ENCODE data around the gene SPPL3. TPM values are rescaled to one million over a fixed set of nuclear protein-coding genes. Genes with fewer than 3 reads are reported as not detected.
A peak's percentile ranks its signal among the peaks of the same experiment; 100 is the strongest.
"Not testable (repeated sequence)": the region's sequence is repeated elsewhere in the genome, so short reads cannot be mapped to it uniquely, and the experiment has no call there.

SPPL3 gene
- total RNA-seq, 1 donor: 10.9 TPM

- Histone ChIP-seq H3K79me2 (ENCODE audit: insufficient read depth, low read length) (peaks cover 49% of the 10 kb centered on the region), H3K36me3 (ENCODE audit: insufficient read depth, low read length) (no peaks in the 10 kb centered on the region), H3K4me2 (ENCODE audit: insufficient read depth, low read length) (no peak overlapping the region), H3K9me3 (ENCODE audit: low read depth, low read length) (no peaks in the 10 kb centered on the region), H4K20me1 (ENCODE audit: insufficient read depth, low read length) (peaks cover 56% of the 10 kb centered on the region), H2AFZ (ENCODE audit: low read length) (no peak overlapping the region), H3K4me3 (ENCODE audit: insufficient read depth, low read length) (no peak overlapping the region), H3K27ac (ENCODE audit: low read depth, low read length) (no peak overlapping the region), H3K27me3 (ENCODE audit: insufficient read depth, low read length) (no peaks in the 10 kb centered on the region), H3K4me1 (ENCODE audit: insufficient read depth, low read length) (peaks cover 4% of the 10 kb centered on the region)
- TF ChIP-seq, protein P1, sequence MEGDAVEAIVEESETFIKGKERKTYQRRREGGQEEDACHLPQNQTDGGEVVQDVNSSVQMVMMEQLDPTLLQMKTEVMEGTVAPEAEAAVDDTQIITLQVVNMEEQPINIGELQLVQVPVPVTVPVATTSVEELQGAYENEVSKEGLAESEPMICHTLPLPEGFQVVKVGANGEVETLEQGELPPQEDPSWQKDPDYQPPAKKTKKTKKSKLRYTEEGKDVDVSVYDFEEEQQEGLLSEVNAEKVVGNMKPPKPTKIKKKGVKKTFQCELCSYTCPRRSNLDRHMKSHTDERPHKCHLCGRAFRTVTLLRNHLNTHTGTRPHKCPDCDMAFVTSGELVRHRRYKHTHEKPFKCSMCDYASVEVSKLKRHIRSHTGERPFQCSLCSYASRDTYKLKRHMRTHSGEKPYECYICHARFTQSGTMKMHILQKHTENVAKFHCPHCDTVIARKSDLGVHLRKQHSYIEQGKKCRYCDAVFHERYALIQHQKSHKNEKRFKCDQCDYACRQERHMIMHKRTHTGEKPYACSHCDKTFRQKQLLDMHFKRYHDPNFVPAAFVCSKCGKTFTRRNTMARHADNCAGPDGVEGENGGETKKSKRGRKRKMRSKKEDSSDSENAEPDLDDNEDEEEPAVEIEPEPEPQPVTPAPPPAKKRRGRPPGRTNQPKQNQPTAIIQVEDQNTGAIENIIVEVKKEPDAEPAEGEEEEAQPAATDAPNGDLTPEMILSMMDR (IDR thresholded peaks at IDR 0.05; ENCODE audit: extremely low read depth, low read depth, low read length): no peak
- DNase-seq (ENCODE audit: insufficient read length, low spot score, missing footprints): no peak
These were observed 60.7 kb downstream of the SPPL3 start for GRCh38 chr12:120843472-120843871.

DNA sequence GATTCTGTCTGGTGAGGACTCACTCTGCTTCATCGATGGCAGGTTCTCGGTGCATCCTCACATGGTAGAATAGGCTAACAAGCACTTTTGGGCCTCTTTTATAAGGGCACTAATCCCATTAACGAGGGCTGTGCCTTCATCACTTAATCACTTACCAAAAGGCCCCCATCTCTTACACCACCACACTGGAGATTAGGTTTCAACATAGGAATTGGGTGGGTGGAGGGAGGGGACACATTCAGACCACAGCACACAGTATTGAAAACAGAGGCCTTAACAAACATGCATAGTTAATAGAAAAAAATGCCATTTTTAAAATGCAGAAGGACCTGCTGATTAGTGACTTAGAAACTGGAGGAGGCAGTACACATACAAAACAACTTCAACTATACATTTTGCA, 61.6 kb downstream of the SPPL3 start:
- Histone ChIP-seq H3K9me3 (ENCODE audit: low read depth, low read length) (no peaks in the 10 kb centered on the region), H3K4me3 (ENCODE audit: insufficient read depth, low read length) (no peak overlapping the region), H3K27me3 (ENCODE audit: insufficient read depth, low read length) (no peaks in the 10 kb centered on the region), H3K79me2 (ENCODE audit: insufficient read depth, low read length) (peaks cover 54% of the 10 kb centered on the region), H4K20me1 (ENCODE audit: insufficient read depth, low read length) (peaks cover 50% of the 10 kb centered on the region), H3K4me1 (ENCODE audit: insufficient read depth, low read length) (peaks cover 4% of the 10 kb centered on the region), H3K4me2 (ENCODE audit: insufficient read depth, low read length) (no peak overlapping the region), H3K36me3 (ENCODE audit: insufficient read depth, low read length) (no peaks in the 10 kb centered on the region), H2AFZ (ENCODE audit: low read length) (no peak overlapping the region), H3K27ac (ENCODE audit: low read depth, low read length) (no peak overlapping the region)
- TF ChIP-seq, protein P1 (IDR thresholded peaks at IDR 0.05; ENCODE audit: extremely low read depth, low read depth, low read length): no peak
- no peak for DNase-seq (ENCODE audit: insufficient read length, low spot score, missing footprints)

DNA sequence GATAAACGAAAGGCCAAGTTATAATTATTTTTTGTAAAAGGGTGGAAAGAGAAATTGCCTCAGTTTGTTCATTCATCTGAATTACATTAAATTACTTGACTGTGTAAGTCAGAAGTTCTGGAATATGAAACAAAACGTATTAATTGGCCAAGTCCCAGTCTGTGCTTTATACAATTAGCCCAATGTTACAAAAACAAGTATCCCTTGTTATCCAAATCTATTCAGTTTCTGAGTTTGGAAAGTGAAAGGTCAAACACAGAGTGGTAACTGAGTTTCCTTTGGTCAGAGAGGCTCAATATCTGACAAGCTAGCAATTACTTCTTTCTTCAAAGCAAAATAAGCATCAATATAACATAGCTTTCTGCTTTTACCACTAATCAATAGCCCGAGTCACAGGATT, 62.6 kb downstream of the SPPL3 start:
- no peaks in the 10 kb centered on the region for H3K27me3 ChIP-seq (ENCODE audit: insufficient read depth, low read length)
- H2AFZ ChIP-seq (ENCODE audit: low read length): no peak overlapping the region
- H4K20me1 ChIP-seq (ENCODE audit: insufficient read depth, low read length): peaks cover 54% of the 10 kb centered on the region
- H3K9me3 ChIP-seq (ENCODE audit: low read depth, low read length): no peaks in the 10 kb centered on the region
- no peaks in the 10 kb centered on the region for H3K36me3 ChIP-seq (ENCODE audit: insufficient read depth, low read length)
- H3K4me2 ChIP-seq (ENCODE audit: insufficient read depth, low read length): no peak overlapping the region
- no peak overlapping the region for H3K27ac ChIP-seq (ENCODE audit: low read depth, low read length)
- no peak for DNase-seq (ENCODE audit: insufficient read length, low spot score, missing footprints)
- TF ChIP-seq, protein P1 (IDR thresholded peaks at IDR 0.05; ENCODE audit: extremely low read depth, low read depth, low read length): no peak
- H3K79me2 ChIP-seq (ENCODE audit: insufficient read depth, low read length): peaks cover 64% of the 10 kb centered on the region
- H3K4me1 ChIP-seq (ENCODE audit: insufficient read depth, low read length): peaks cover 1% of the 10 kb centered on the region
- H3K4me3 ChIP-seq (ENCODE audit: insufficient read depth, low read length): no peak overlapping the region

- Histone ChIP-seq H3K79me2 (ENCODE audit: insufficient read depth, low read length) (peaks cover 61% of the 10 kb centered on the region), H3K27ac (ENCODE audit: low read depth, low read length) (no peak overlapping the region)
- peak; percentile 43 for DNase-seq (ENCODE audit: insufficient read length, low spot score, missing footprints)
These were observed 64.7 kb downstream of the SPPL3 start for GRCh38 chr12:120839503-120839902.

DNA sequence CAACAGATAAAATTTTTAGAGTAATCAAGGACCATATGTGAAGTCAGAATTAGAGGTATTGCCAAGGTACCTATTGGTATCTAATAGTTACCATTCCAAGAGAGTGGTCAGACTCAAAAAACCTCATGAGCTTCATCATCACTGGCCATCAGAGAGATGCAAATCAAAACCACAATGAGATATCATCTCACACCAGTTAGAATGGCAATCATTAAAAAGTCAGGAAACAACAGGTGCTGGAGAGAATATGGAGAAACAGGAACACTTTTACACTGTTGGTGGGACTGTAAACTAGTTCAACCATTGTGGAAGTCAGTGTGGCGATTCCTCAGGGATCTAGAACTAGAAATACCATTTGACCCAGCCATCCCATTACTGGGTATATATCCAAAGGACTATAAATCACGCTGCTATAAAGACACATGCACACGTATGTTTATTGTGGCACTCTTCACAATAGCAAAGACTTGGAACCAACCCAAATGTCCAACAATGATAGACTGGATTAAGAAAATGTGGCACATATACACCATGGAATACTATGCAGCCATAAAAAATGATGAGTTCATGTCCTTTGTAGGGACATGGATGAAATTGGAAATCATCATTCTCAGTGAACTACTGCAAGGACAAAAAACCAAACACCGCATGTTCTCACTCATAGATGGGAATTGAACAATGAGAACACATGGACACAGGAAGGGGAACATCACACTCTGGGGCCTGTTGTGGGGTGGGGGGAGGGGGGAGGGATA, 65.4 kb downstream of the SPPL3 start:
- H3K36me3 ChIP-seq (ENCODE audit: insufficient read depth, low read length): not testable (repeated sequence)
- Histone ChIP-seq H3K79me2 (ENCODE audit: insufficient read depth, low read length) (peaks cover 61% of the 10 kb centered on the region), H3K4me1 (ENCODE audit: insufficient read depth, low read length) (peaks cover 13% of the 10 kb centered on the region)

More at GRCh38 chr12:120839503-120839902, 64.7 kb downstream of the SPPL3 start:
- peaks cover 58% of the 10 kb centered on the region for H4K20me1 ChIP-seq (ENCODE audit: insufficient read depth, low read length)
- H2AFZ ChIP-seq (ENCODE audit: low read length): no peak overlapping the region
- no peak overlapping the region for H3K4me2 ChIP-seq (ENCODE audit: insufficient read depth, low read length)
- peaks cover 13% of the 10 kb centered on the region for H3K4me1 ChIP-seq (ENCODE audit: insufficient read depth, low read length)
- H3K36me3 ChIP-seq (ENCODE audit: insufficient read depth, low read length): no peaks in the 10 kb centered on the region
- TF ChIP-seq, protein P1 (IDR thresholded peaks at IDR 0.05; ENCODE audit: extremely low read depth, low read depth, low read length): no peak
- H3K4me3 ChIP-seq (ENCODE audit: insufficient read depth, low read length): no peak overlapping the region
- no peaks in the 10 kb centered on the region for H3K9me3 ChIP-seq (ENCODE audit: low read depth, low read length)
- H3K27me3 ChIP-seq (ENCODE audit: insufficient read depth, low read length): no peaks in the 10 kb centered on the region

More for the DNA sequence above, 65.4 kb downstream of the SPPL3 start:
- H4K20me1 ChIP-seq (ENCODE audit: insufficient read depth, low read length): peaks cover 58% of the 10 kb centered on the region
- H3K27ac ChIP-seq (ENCODE audit: low read depth, low read length); DNase-seq (ENCODE audit: insufficient read length, low spot score, missing footprints); H3K27me3 ChIP-seq (ENCODE audit: insufficient read depth, low read length); H3K9me3 ChIP-seq (ENCODE audit: low read depth, low read length); H3K4me3 ChIP-seq (ENCODE audit: insufficient read depth, low read length); H2AFZ ChIP-seq (ENCODE audit: low read length); H3K4me2 ChIP-seq (ENCODE audit: insufficient read depth, low read length): not testable (repeated sequence)

Measured in osteoblast (primary cell).